GF-D8 (cell line): ENCODE results near the gene STEAP4.

Experiments
- DNase-seq: peaks from one replicate; lab custom pipeline; 2025; lab: John Stamatoyannopoulos, UW

Gene STEAP4

GRCh38 chr7:88306590-88307048, at the start of gene STEAP4:
Gene STEAP4, minus strand, starts transcription at chr7:88306894. Its CDS starts 22,625 bp downstream, at chr7:88284269.
- peak; percentile 65 for DNase-seq

GRCh38 chr7:88355011-88355410, 48.3 kb upstream of the STEAP4 start:
- peak; percentile 80 for DNase-seq

- DNase-seq, result no peak
Observed at GRCh38 chr7:88350118-88350517, 43.4 kb upstream of the STEAP4 start.

- no peak for DNase-seq
Observed at GRCh38 chr7:88347517-88347916, 40.8 kb upstream of the STEAP4 start.

- DNase-seq, result no peak
Observed at GRCh38 chr7:88347090-88347489, 40.4 kb upstream of the STEAP4 start.

GRCh38 chr7:88346357-88346756, 39.7 kb upstream of the STEAP4 start:
- no peak for DNase-seq

- no peak for DNase-seq
Observed at GRCh38 chr7:88344956-88345832, 38.5 kb upstream of the STEAP4 start.

GRCh38 chr7:88344271-88344670, 37.6 kb upstream of the STEAP4 start:
- DNase-seq, result no peak

- DNase-seq, result no peak
Observed at GRCh38 chr7:88339195-88339922, 32.7 kb upstream of the STEAP4 start.

GRCh38 chr7:88338503-88338902, 31.8 kb upstream of the STEAP4 start:
- DNase-seq, result no peak

- no peak for DNase-seq
Observed at GRCh38 chr7:88337572-88337971, 30.9 kb upstream of the STEAP4 start.

GRCh38 chr7:88331322-88331721, 24.6 kb upstream of the STEAP4 start:
- DNase-seq, result no peak

GRCh38 chr7:88329532-88330463, 23.1 kb upstream of the STEAP4 start:
- no peak for DNase-seq

- no peak for DNase-seq
Observed at GRCh38 chr7:88328787-88329186, 22.1 kb upstream of the STEAP4 start.

GRCh38 chr7:88324699-88325098, 18.0 kb upstream of the STEAP4 start:
- DNase-seq, result no peak

- DNase-seq, result peak; percentile 33
Observed at GRCh38 chr7:88322151-88322550, 15.5 kb upstream of the STEAP4 start.

- no peak for DNase-seq
Observed at GRCh38 chr7:88321694-88322093, 15.0 kb upstream of the STEAP4 start.

GRCh38 chr7:88318196-88318595, 11.5 kb upstream of the STEAP4 start:
- DNase-seq, result no peak

GRCh38 chr7:88317422-88317821, 10.7 kb upstream of the STEAP4 start:
- DNase-seq, result no peak

- no peak for DNase-seq
Observed at GRCh38 chr7:88316456-88316855, 9.8 kb upstream of the STEAP4 start.

GRCh38 chr7:88315522-88315921, 8.8 kb upstream of the STEAP4 start:
- DNase-seq, result no peak

- DNase-seq, result no peak
Observed at GRCh38 chr7:88314061-88314491, 7.4 kb upstream of the STEAP4 start.
